GM12878 (cell line): ENCODE measurements around the gene UNC93A. TPM values are rescaled to one million over a fixed set of nuclear protein-coding genes. Genes with fewer than 3 reads are reported as not detected.

Source experiments
- ATAC-seq: fragments of 200-7000 bp; cut with Tn5 transposase; 3 replicates; pipeline ENCODE4 v1.9.1; 2020; ENCODE audit warnings: mild to moderate bottlenecking, moderate library complexity
- BruUV-seq: library from RNA; stranded (reverse); fragments of 400-500 nt; replicated peaks from 2 replicates; lab custom pipeline; 2021; lab: Mats Ljungman, UMichigan
- CTCF ChIA-PET: fragments of 300-600 bp; sonication (Branson Sonifier 250); formaldehyde crosslinking; extraction: SDS; loops from one replicate; lab custom pipeline; 2021; ENCODE audit warnings: inconsistent platforms; lab: Yijun Ruan, JAX
- POLR2A ChIA-PET: fragments of 350-600 bp; formaldehyde crosslinking; extraction: SDS; loops from one replicate; lab custom pipeline; 2021; ENCODE audit warnings: inconsistent platforms; lab: Charles Lee
- RAD21 ChIA-PET: fragments of 300-600 bp; sonication (Branson Sonifier 250); formaldehyde crosslinking; loops from one replicate; lab custom pipeline; 2023; ENCODE audit warnings: antibody characterized with exemption; ENCODE audit not compliant: unreplicated experiment; lab: Charles Lee
- SMC1A ChIA-PET: fragments of 300-600 bp; sonication (Branson Sonifier 250); formaldehyde crosslinking; loops from one replicate; lab custom pipeline; 2023; ENCODE audit not compliant: unreplicated experiment, uncharacterized antibody; lab: Charles Lee
- DNase-seq: peaks from one replicate; pipeline ENCODE4 v3.0.0-alpha.2; 2011; ENCODE audit warnings: low read depth, low spot score
- FAIRE-seq: peaks from 3 replicates; lab custom pipeline; 2011; peaks lifted over from hg19 to GRCh38; lab: Jason Lieb, UNC
- H2AFZ ChIP-seq: 2 replicates; pipeline ENCODE4 v1.6.0; 2011; ENCODE audit warnings: low read depth, low read length, control low read depth; ENCODE audit not compliant: control insufficient read depth
- H3K27ac ChIP-seq: 2 replicates; pipeline ENCODE4 v1.5.1; 2011; ENCODE audit warnings: control low read depth; ENCODE audit not compliant: control insufficient read depth, insufficient read depth
- H3K27me3 ChIP-seq, 2 experiments: replicated peaks in 1 of 2; 2 replicates each; pipeline versions ENCODE4 v1.6.0 to v1.6.1; 2011; ENCODE audit warnings: low read length in 1 of 2; ENCODE audit not compliant: control insufficient read depth in 2 of 2, insufficient read depth in 2 of 2
- H3K36me3 ChIP-seq, 2 experiments: 2 replicates each; pipeline ENCODE4 v1.5.1; 2011; ENCODE audit warnings: low read length in 1 of 2; ENCODE audit not compliant: control insufficient read depth in 2 of 2, insufficient read depth in 2 of 2
- H3K4me1 ChIP-seq: 2 replicates; pipeline ENCODE4 v1.6.1; 2011; ENCODE audit warnings: mild to moderate bottlenecking, low read length, moderate library complexity, mixed read lengths; ENCODE audit not compliant: control insufficient read depth, insufficient read depth
- H3K4me2 ChIP-seq: 2 replicates; pipeline ENCODE4 v1.6.0; 2011; ENCODE audit warnings: control low read depth; ENCODE audit not compliant: control insufficient read depth, insufficient read depth
- H3K4me3 ChIP-seq: fragments of 200-600 bp; sonication (generic); 2 replicates; pipeline ENCODE4 v1.5.1; 2016
- H3K79me2 ChIP-seq: 2 replicates; pipeline ENCODE4 v1.6.0; 2011; ENCODE audit warnings: low read length; ENCODE audit not compliant: control insufficient read depth, insufficient read depth
- H3K9ac ChIP-seq: 2 replicates; pipeline ENCODE4 v1.8.0; 2011; ENCODE audit warnings: low read length, control low read depth, mixed read lengths; ENCODE audit not compliant: control insufficient read depth, insufficient read depth
- H3K9me3 ChIP-seq: replicated peaks from 3 replicates; pipeline ENCODE4 v1.5.1; 2011; ENCODE audit warnings: mild to moderate bottlenecking, low read length; ENCODE audit not compliant: control insufficient read depth, insufficient read depth
- H4K20me1 ChIP-seq: 2 replicates; pipeline ENCODE4 v1.6.0; 2011; ENCODE audit not compliant: control insufficient read depth, insufficient read depth
- BCLAF1 ChIP-seq: fragments of 450-650 bp; IDR thresholded peaks from 2 replicates; pipeline ENCODE4 v1.6.1; 2017; ENCODE audit warnings: antibody characterized with exemption, mild to moderate bottlenecking, moderate library complexity
- CEBPZ ChIP-seq: fragments of 150-350 bp; IDR thresholded peaks from 2 replicates; pipeline ENCODE4 v1.6.1; 2016; ENCODE audit warnings: low read depth, low read length
- CREM ChIP-seq: IDR thresholded peaks from 2 replicates; pipeline ENCODE4 v1.6.1; 2014; ENCODE audit warnings: antibody characterized with exemption, low read depth
- EP300 ChIP-seq, 2 experiments: fragments of 150-350 bp in 1 of 2; IDR thresholded peaks; 2 replicates each; pipeline ENCODE4 v1.6.1; 2011 to 2012; ENCODE audit warnings: low read depth in 2 of 2, low read length in 2 of 2, borderline replicate concordance in 1 of 2, improper control_type of control experiment in 1 of 2, inconsistent platforms in 1 of 2; ENCODE audit not compliant: control insufficient read depth in 1 of 2
- GABPA ChIP-seq: IDR thresholded peaks from 2 replicates; pipeline ENCODE4 v1.6.1; 2014; ENCODE audit warnings: antibody characterized with exemption, low read depth, mild to moderate bottlenecking, inconsistent platforms
- HCFC1 ChIP-seq: fragments of 150-350 bp; IDR thresholded peaks from 2 replicates; pipeline ENCODE4 v1.6.1; 2014; ENCODE audit warnings: low read length
- IKZF1 ChIP-seq: fragments of 450-650 bp; conservative IDR thresholded peaks from 2 replicates; pipeline ENCODE4 v1.6.1; 2017; ENCODE audit warnings: antibody characterized with exemption, mild to moderate bottlenecking
- RFX5 ChIP-seq: IDR thresholded peaks from 2 replicates; pipeline ENCODE4 v1.6.1; 2011; ENCODE audit warnings: low read depth, low read length, improper control_type of control experiment
- SIX5 ChIP-seq: IDR thresholded peaks from 2 replicates; pipeline ENCODE4 v1.6.1; 2011; ENCODE audit warnings: mild to moderate bottlenecking, low read depth, low read length, moderate library complexity; ENCODE audit not compliant: severe bottlenecking
- STAT3 ChIP-seq: IDR thresholded peaks from 2 replicates; pipeline ENCODE4 v1.6.1; 2011; ENCODE audit warnings: low read depth, low read length, improper control_type of control experiment
- in situ Hi-C: fragments of 300-500 bp; cut with MboI; formaldehyde crosslinking; loops from 9 replicates; pipeline ENCODE4 v1.14.3; 2018; ENCODE audit warnings: mixed read lengths
- intact Hi-C: fragments of 100-400 bp; cut with micrococcal nuclease; formaldehyde crosslinking; loops from one replicate; pipeline ENCODE4 v1.14.2; 2022; ENCODE audit not compliant: unreplicated experiment
- polyA plus RNA-seq, 11 experiments: library from polyadenylated mRNA; depleted of rRNA in 4 of 11; unstranded in 6 of 11; stranded (reverse) in 5 of 11; fragments of >200 nt; fragmentation: Nextera tagmentation in 4 of 11; fragmentation: Illumina TruSeq in 1 of 11; extraction: Ambion mirVana in 4 of 11; extraction: Trizol in 1 of 11; gene quantifications; 1 replicate in 1 of 11; 2 replicates in 10 of 11; pipeline versions ENCODE4 v1.2.1 to v1.2.3, GENCODE V29; 2011 to 2016; ENCODE audit warnings: inconsistent platforms in 2 of 11, missing spikeins in 2 of 11, low read depth in 1 of 11
- total RNA-seq, 4 experiments: library from RNA; depleted of rRNA in 3 of 4; stranded (reverse); fragments of >200 nt in 3 of 4; fragmentation: Illumina TruSeq in 1 of 4; extraction: Trizol in 1 of 4; gene quantifications; 2 replicates each; pipeline versions ENCODE4 v1.2.1 to v1.2.3, GENCODE V29; 2013 to 2021
- TF ChIP-seq, protein P1 (sequence below): IDR thresholded peaks from 2 replicates; pipeline ENCODE4 v1.6.1; 2012; ENCODE audit warnings: improper control_type of control experiment, low read depth, low read length; ENCODE audit not compliant: insufficient replicate concordance

UNC93A gene
- total and polyA plus RNA-seq, 10 of the 15 experiments (the other 5 are each of a cell fraction or from before 2014, with no cell fraction given) = 0.37 TPM; not detected in 9

DNA sequence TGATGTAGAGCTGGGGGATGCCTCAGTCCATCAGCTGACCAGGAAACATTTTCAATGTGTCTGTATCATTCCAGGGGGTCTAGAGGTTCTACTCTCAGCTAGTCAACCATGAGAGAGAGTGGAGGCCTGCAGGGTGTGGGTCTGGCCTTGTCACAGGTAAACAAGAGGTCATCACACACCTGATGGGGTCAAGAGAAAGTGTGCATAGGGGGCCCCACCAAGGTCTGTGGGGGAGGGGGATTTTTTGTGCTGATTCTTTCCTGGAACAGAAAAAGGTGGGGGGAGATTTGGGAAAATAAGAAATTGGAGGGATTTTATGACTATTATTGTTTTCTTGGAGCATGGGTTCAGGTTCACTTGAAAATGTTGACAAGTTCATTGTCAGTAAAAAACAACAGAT, 8.9 kb upstream of the UNC93A start:
- H3K9me3 ChIP-seq = no peaks in the 10 kb centered on the region
- in situ Hi-C loops = no loop called here
- H4K20me1 ChIP-seq = no peaks in the 10 kb centered on the region
- ATAC-seq = no peak
- no peaks in the 10 kb centered on the region for H3K36me3 ChIP-seq
- H2AFZ ChIP-seq = no peak overlapping the region
- intact Hi-C loops = loop anchor here (5.0 kb wide), 1 partner anchor 55 kb away; no protein-coding TSS in a partner anchor
- no peak overlapping the region for H3K9ac ChIP-seq
- H3K27ac ChIP-seq = no peak overlapping the region
- no TSS peak for BruUV-seq
- SMC1A ChIA-PET = no interaction called here
- H3K4me2 ChIP-seq = no peak overlapping the region
- POLR2A ChIA-PET = no interaction called here
- H3K79me2 ChIP-seq = no peaks in the 10 kb centered on the region
- CTCF ChIA-PET = interaction anchor here (1.4 kb wide), 1 partner anchor 8 kb away, joined by 5 read pairs; the partner anchor contains the start of gene UNC93A
- FAIRE-seq = no peak
- DNase-seq = no peak
- peaks cover 0 to 5% of the 10 kb centered on the region in 2 experiments for H3K27me3 ChIP-seq
- H3K4me1 ChIP-seq = no peaks in the 10 kb centered on the region
- RAD21 ChIA-PET = no interaction called here
- H3K4me3 ChIP-seq = no peak overlapping the region
- no peak for TF ChIP-seq CREM
- TF ChIP-seq, protein P1, sequence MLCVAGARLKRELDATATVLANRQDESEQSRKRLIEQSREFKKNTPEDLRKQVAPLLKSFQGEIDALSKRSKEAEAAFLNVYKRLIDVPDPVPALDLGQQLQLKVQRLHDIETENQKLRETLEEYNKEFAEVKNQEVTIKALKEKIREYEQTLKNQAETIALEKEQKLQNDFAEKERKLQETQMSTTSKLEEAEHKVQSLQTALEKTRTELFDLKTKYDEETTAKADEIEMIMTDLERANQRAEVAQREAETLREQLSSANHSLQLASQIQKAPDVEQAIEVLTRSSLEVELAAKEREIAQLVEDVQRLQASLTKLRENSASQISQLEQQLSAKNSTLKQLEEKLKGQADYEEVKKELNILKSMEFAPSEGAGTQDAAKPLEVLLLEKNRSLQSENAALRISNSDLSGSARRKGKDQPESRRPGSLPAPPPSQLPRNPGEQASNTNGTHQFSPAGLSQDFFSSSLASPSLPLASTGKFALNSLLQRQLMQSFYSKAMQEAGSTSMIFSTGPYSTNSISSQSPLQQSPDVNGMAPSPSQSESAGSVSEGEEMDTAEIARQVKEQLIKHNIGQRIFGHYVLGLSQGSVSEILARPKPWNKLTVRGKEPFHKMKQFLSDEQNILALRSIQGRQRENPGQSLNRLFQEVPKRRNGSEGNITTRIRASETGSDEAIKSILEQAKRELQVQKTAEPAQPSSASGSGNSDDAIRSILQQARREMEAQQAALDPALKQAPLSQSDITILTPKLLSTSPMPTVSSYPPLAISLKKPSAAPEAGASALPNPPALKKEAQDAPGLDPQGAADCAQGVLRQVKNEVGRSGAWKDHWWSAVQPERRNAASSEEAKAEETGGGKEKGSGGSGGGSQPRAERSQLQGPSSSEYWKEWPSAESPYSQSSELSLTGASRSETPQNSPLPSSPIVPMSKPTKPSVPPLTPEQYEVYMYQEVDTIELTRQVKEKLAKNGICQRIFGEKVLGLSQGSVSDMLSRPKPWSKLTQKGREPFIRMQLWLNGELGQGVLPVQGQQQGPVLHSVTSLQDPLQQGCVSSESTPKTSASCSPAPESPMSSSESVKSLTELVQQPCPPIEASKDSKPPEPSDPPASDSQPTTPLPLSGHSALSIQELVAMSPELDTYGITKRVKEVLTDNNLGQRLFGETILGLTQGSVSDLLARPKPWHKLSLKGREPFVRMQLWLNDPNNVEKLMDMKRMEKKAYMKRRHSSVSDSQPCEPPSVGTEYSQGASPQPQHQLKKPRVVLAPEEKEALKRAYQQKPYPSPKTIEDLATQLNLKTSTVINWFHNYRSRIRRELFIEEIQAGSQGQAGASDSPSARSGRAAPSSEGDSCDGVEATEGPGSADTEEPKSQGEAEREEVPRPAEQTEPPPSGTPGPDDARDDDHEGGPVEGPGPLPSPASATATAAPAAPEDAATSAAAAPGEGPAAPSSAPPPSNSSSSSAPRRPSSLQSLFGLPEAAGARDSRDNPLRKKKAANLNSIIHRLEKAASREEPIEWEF = no peak
- TF ChIP-seq CEBPZ = no peak
- TF ChIP-seq EP300 (IDR thresholded peaks at IDR 0.05; ENCODE audit: borderline replicate concordance in 1 of 2, control insufficient read depth in 1 of 2, low read depth in 2 of 2, low read length in 2 of 2) = no peak
- TF ChIP-seq BCLAF1 = no peak
- no peak for TF ChIP-seq STAT3
- TF ChIP-seq HCFC1 = no peak
- no peak for TF ChIP-seq IKZF1
- no peak for TF ChIP-seq GABPA
- no peak for TF ChIP-seq SIX5
- no peak for TF ChIP-seq RFX5
